Transverse colon (tissue), 3 donors: ENCODE data around the gene PRG3.

Source experiments
- POLR2A ChIP-seq: fragments of 450-650 bp; IDR thresholded peaks from one replicate; pipeline ENCODE4 v1.6.1; 2016; ENCODE audit warnings: antibody characterized with exemption, mild to moderate bottlenecking, moderate library complexity
- TF ChIP-seq, protein P1 (sequence below), 5 experiments: fragments of 200-600 bp in 3 of 5; fragments of 450-650 bp in 2 of 5; sonication (generic) in 3 of 5; IDR thresholded peaks; 1 replicate in 2 of 5; 2 replicates in 3 of 5; pipeline ENCODE4 v1.5.1; 2016 to 2017; ENCODE audit warnings: antibody characterized with exemption in 5 of 5, inconsistent platforms in 3 of 5, mild to moderate bottlenecking in 2 of 5, moderate library complexity in 1 of 5

DNA sequence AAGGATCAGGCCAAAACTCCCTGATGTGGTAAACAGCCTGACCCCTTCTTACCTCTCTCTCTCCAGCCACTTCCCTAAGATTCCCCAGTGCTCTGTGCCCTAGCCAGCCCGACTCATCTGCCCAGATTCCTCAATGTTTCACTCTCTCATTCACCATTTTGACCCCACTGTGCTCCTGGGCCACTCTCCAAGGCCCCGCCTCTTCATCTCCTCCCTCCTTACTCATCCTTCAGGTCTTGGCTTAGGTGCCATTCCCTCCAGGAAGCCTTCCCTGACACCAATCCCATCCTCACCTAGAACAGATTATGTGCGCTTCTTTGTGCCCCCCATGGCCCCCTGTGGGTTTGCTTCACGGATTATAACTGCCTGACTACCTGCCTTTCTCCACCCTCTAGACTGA, 32.7 kb upstream of the PRG3 start:
- TF ChIP-seq POLR2A = no peak
- TF ChIP-seq, protein P1, sequence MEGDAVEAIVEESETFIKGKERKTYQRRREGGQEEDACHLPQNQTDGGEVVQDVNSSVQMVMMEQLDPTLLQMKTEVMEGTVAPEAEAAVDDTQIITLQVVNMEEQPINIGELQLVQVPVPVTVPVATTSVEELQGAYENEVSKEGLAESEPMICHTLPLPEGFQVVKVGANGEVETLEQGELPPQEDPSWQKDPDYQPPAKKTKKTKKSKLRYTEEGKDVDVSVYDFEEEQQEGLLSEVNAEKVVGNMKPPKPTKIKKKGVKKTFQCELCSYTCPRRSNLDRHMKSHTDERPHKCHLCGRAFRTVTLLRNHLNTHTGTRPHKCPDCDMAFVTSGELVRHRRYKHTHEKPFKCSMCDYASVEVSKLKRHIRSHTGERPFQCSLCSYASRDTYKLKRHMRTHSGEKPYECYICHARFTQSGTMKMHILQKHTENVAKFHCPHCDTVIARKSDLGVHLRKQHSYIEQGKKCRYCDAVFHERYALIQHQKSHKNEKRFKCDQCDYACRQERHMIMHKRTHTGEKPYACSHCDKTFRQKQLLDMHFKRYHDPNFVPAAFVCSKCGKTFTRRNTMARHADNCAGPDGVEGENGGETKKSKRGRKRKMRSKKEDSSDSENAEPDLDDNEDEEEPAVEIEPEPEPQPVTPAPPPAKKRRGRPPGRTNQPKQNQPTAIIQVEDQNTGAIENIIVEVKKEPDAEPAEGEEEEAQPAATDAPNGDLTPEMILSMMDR (IDR thresholded peaks at IDR 0.05) = no peak
